Measurements from ENCODE around the gene KIF1A. TPM values are rescaled to one million over a fixed set of nuclear protein-coding genes. Genes with fewer than 3 reads are reported as not detected.

KIF1A gene
- total RNA-seq, 1 donor from 2014 or later, result 2.2 TPM

DNA sequence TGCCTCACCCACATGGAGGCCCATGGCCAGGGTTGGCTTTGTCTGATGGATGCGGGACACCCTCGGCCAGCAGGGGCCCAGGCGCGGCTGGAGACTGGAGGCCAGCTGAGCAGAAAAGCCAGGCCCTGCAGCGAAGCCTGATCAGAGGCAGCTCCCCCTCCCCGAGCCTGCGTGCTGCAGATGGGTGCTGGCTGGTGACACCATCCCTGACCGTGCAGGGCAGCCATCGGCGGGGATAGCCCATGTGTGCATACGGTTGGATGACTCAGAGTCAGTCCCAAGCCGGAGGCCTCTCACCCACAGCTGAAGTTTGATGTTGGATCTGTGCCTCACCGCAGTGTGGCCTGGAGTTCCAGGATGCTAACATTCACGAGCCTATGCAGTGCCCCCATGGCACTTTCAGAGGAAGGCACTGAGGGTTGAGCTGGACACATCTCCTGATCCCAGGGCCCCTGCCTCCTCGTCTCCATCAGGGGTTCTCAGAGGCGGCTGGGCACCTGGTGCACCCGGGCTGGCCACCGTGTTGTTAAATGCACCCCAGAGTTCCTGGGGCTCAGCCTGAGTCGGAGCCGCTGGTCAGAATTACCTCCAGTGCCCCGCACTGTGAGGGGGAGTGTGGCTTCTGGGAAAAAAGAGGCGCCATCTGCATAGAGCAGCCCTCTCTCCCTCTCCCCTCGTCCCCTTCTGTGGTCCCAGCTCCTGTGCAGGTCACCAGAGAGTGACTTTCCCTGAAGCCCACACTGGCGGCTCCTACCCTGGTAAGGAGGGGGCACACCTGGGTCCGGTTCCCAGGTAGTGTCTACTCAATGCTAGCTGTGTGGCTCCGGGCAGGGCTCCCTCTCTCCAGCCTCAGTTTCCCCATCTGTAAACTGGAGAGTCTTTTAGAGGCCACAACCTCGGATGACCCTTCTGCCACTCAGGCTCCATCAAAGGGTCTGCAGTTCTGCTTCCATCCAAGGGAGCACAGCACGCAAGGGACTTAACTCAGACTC lies 19.4 kb upstream of the KIF1A start:
- no peak for DNase-seq (ENCODE audit: low spot score)
- intact Hi-C loops (cut with micrococcal nuclease), result no loop called here
- Mint-ChIP-seq H3K27ac (no peak overlapping the region), H3K4me1 (ENCODE audit: low read depth) (no peaks in the 10 kb centered on the region), H3K4me3 (ENCODE audit: low read depth) (no peak overlapping the region), H3K36me3 (ENCODE audit: low read depth) (no peaks in the 10 kb centered on the region), H3K9me3 (peaks cover 6% of the 10 kb centered on the region), H3K27me3 (ENCODE audit: low read depth) (peaks cover 4% of the 10 kb centered on the region)

GRCh38 chr2:240837621-240838020 lies 17.6 kb upstream of the KIF1A start:
- Mint-ChIP-seq H3K9me3 (no peaks in the 10 kb centered on the region), H3K27me3 (ENCODE audit: low read depth) (peaks cover 2% of the 10 kb centered on the region), H3K4me3 (ENCODE audit: low read depth) (no peak overlapping the region), H3K27ac (no peak overlapping the region), H3K36me3 (ENCODE audit: low read depth) (no peaks in the 10 kb centered on the region), H3K4me1 (ENCODE audit: low read depth) (no peaks in the 10 kb centered on the region)
- intact Hi-C loops (cut with micrococcal nuclease), result no loop called here
- no peak for DNase-seq (ENCODE audit: low spot score)

- intact Hi-C loops (cut with micrococcal nuclease), result no loop called here
- Mint-ChIP-seq H3K27me3 (ENCODE audit: low read depth) (peaks cover 2% of the 10 kb centered on the region), H3K9me3 (no peaks in the 10 kb centered on the region), H3K27ac (no peak overlapping the region), H3K36me3 (ENCODE audit: low read depth) (no peaks in the 10 kb centered on the region), H3K4me1 (ENCODE audit: low read depth) (peaks cover under 1% of the 10 kb centered on the region), H3K4me3 (ENCODE audit: low read depth) (no peak overlapping the region)
- DNase-seq (ENCODE audit: low spot score), result no peak
Measured at GRCh38 chr2:240836781-240837467, 16.9 kb upstream of the KIF1A start.

DNA sequence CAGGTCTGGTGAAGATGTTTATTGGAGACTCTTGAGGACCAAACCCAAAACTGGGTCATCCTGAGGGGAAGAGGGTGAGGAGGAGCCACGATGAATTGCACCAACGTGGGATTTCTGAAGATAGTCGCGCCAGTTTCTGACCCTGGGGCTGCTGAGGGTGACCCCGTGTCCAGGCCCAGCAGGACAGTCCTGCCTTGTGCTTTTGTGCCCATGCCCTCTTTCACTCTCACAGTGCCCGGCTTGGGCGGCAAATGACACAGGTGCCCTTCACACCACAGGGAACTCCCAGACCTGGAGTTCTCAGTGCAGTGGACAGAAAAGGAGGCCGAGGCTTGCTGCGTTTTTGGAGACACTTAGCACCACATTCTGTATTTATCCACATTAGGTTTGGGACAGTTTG lies 15.5 kb upstream of the KIF1A start:
- Mint-ChIP-seq H3K4me1 (ENCODE audit: low read depth) (peaks cover 2% of the 10 kb centered on the region), H3K27ac (no peak overlapping the region), H3K4me3 (ENCODE audit: low read depth) (no peak overlapping the region), H3K27me3 (ENCODE audit: low read depth) (peaks cover 7% of the 10 kb centered on the region), H3K36me3 (ENCODE audit: low read depth) (no peaks in the 10 kb centered on the region), H3K9me3 (no peaks in the 10 kb centered on the region)
- DNase-seq (ENCODE audit: low spot score), result no peak
- intact Hi-C loops (cut with micrococcal nuclease), result no loop called here

DNA sequence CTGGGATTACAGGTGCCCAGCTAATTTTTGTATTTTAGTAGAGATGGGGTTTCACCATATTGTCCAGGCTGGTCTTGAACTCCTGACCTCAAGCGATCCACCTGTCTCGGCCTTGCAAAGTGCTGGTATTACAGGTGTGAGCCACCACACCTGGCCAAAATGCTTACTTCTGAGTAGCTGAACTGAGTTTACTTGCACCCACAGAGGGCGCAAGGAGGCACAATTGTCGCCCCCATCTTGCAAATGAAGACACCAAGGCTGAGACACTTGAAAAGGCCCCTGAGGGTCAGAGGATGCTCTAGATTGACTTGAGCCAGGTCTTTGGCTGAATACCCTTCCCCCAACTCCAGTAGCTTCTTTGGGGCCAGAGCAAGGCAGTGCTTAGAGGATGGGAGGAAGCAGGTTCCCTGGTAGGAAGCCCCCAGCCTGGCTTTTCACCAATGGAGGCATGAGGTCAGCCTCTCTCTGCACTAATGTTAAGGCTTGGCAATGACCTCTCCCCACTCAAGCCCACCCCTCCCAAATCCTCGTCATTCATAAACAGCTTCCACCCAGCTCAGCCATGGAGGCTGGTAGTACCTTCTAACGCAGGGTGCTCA lies 14.5 kb upstream of the KIF1A start:
- no peaks in the 10 kb centered on the region for H3K36me3 Mint-ChIP-seq (ENCODE audit: low read depth)
- no peak for DNase-seq (ENCODE audit: low spot score)
- no peaks in the 10 kb centered on the region for H3K9me3 Mint-ChIP-seq
- H3K4me1 Mint-ChIP-seq (ENCODE audit: low read depth), result peaks cover 2% of the 10 kb centered on the region
- H3K27ac Mint-ChIP-seq, result no peak overlapping the region
- H3K27me3 Mint-ChIP-seq (ENCODE audit: low read depth), result peaks cover 11% of the 10 kb centered on the region
- intact Hi-C loops (cut with micrococcal nuclease), result no loop called here
- no peak overlapping the region for H3K4me3 Mint-ChIP-seq (ENCODE audit: low read depth)

DNA sequence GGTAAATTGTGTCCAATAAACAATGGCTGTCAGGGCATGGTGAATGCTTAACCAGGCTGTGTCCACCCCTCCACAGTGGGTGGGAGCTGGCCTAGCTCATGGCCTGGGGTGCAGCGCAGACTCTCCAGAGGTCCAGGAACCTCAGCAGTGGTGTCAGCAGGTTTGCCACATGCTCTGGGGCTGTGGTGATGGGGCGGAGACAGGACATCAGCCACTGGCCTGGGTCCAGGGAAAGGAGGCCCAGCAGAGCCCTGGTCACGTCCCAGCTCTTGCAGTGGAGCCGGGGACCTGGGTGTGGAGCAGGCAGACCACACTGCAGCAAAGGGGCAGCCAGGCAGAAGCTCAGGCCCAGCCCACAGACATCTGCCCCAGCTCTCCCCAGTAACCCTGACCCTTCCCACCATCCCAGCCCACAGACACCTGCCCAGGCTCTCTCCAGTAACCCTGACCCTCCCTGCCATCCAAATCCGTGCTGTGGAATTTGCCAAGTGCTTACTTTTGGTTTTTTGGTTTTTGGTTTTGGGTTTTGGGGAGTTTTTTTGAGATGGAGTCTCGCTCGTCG lies 13.8 kb upstream of the KIF1A start:
- no peak for DNase-seq (ENCODE audit: low spot score)
- peaks cover 16% of the 10 kb centered on the region for H3K27me3 Mint-ChIP-seq (ENCODE audit: low read depth)
- no peak overlapping the region for H3K4me3 Mint-ChIP-seq (ENCODE audit: low read depth)
- peaks cover 2% of the 10 kb centered on the region for H3K4me1 Mint-ChIP-seq (ENCODE audit: low read depth)
- H3K9me3 Mint-ChIP-seq, result no peaks in the 10 kb centered on the region
- H3K27ac Mint-ChIP-seq, result no peak overlapping the region
- H3K36me3 Mint-ChIP-seq (ENCODE audit: low read depth), result no peaks in the 10 kb centered on the region
- intact Hi-C loops (cut with micrococcal nuclease), result no loop called here

DNA sequence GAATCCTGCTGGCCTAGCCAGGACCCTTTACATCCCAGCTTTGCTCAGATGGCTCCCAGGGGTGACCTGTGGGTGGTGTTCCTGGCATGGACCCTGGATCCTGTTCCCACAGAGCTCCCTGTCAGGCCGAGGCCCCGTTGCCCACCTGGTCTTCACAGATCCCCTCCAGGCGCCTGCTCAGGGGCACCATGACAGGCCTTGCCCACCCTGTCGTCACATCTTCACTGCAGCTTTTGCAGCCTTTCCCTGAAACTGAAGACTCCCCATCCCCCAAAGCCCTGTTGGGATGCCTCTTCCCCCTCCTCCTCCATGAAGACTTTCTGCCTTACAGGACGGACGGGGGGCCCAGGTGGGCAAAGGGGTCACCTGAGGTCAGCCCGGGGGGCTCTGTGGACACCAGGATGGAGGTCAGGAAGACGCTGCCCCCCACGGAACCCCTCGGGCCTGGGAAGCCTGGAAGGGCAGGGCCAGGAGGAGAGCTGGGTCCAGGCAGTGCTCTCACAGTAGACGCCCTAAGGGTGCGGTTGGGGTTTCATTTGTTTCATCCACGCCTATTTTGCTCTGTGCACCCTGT lies 13.0 kb upstream of the KIF1A start:
- Mint-ChIP-seq H3K9me3 (no peaks in the 10 kb centered on the region), H3K27me3 (ENCODE audit: low read depth) (peaks cover 16% of the 10 kb centered on the region), H3K27ac (no peak overlapping the region), H3K4me1 (ENCODE audit: low read depth) (peaks cover 2% of the 10 kb centered on the region), H3K4me3 (ENCODE audit: low read depth) (no peak overlapping the region), H3K36me3 (ENCODE audit: low read depth) (no peaks in the 10 kb centered on the region)
- intact Hi-C loops (cut with micrococcal nuclease), result loop anchor here (1.0 kb wide), 1 partner anchor 267 kb away; no protein-coding TSS in a partner anchor
- no peak for DNase-seq (ENCODE audit: low spot score)

DNA sequence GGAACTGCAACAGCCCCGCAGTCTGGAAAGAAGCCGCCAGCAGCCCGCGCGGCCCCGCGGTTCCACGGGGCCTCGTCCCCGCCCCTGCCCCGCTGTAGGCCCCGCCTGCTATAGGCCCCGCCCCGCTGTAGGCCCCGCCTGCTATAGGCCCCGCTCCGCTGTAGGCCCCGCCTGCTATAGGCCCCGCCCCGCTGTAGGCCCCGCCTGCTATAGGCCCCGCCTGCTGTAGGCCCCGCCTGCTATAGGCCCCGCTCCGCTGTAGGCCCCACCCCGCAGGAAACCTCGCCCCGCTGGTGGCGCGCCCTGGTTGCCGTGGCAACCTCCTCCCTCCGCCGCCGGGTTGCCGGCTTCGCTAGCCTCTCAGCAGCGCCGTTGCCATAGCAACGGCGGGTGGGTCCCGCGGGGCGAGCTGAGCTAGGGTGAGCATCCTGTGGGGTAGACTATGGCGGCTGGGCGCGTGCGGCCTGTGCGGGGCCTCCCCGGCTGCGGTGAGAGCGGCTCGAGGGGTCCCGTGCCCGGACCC lies 12.2 kb upstream of the KIF1A start:
- H3K27ac Mint-ChIP-seq, result no peak overlapping the region
- no peaks in the 10 kb centered on the region for H3K36me3 Mint-ChIP-seq (ENCODE audit: low read depth)
- no peak overlapping the region for H3K4me3 Mint-ChIP-seq (ENCODE audit: low read depth)
- no peaks in the 10 kb centered on the region for H3K9me3 Mint-ChIP-seq
- peaks cover 16% of the 10 kb centered on the region for H3K27me3 Mint-ChIP-seq (ENCODE audit: low read depth)
- intact Hi-C loops (cut with micrococcal nuclease), result loop anchor here (1.0 kb wide), 1 partner anchor 266 kb away; no protein-coding TSS in a partner anchor
- peak; percentile 97 for DNase-seq (ENCODE audit: low spot score)
- peaks cover 2% of the 10 kb centered on the region for H3K4me1 Mint-ChIP-seq (ENCODE audit: low read depth)

DNA sequence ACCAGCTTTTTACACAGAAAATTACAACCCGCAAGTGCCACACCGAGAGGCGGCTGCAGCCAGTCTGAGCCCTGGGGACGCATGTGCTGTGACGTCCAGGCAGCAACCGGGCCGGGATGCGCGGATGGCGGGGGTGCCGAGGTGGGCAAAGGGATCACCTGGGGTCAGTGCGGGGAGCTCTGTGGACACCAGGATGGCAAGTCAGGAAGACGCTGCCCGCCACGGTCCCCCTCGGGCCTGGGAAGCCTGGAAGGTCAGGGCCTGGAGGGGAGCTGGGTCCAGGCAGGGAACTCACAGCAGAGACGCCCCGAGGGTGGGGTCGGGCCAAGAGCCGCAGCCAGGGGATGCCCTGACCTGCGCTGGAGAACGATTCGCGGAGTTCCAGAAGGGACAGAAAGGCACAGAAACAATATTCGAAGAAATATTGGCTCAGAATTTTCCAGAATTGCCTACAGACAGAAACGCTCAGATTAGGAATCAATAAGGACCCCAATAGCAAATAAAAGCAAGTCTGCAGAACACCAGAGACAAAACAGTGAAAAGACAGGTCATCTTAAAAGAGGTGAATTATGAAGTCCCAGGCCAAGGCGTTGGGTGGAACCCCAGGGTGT lies 11.7 kb upstream of the KIF1A start:
- Mint-ChIP-seq H3K27ac (no peak overlapping the region), H3K9me3 (no peaks in the 10 kb centered on the region), H3K4me1 (ENCODE audit: low read depth) (peaks cover 2% of the 10 kb centered on the region), H3K4me3 (ENCODE audit: low read depth) (peak overlapping the region; percentile 56), H3K27me3 (ENCODE audit: low read depth) (peaks cover 18% of the 10 kb centered on the region), H3K36me3 (ENCODE audit: low read depth) (no peaks in the 10 kb centered on the region)
- DNase-seq (ENCODE audit: low spot score), result no peak
- intact Hi-C loops (cut with micrococcal nuclease), result loop anchor here (1.0 kb wide), 1 partner anchor 265 kb away; no protein-coding TSS in a partner anchor

GRCh38 chr2:240825476-240825875 lies 5.5 kb upstream of the KIF1A start:
- H3K4me1 Mint-ChIP-seq (ENCODE audit: low read depth), result peaks cover 4% of the 10 kb centered on the region
- H3K4me3 Mint-ChIP-seq (ENCODE audit: low read depth), result no peak overlapping the region
- intact Hi-C loops (cut with micrococcal nuclease), result no loop called here
- H3K9me3 Mint-ChIP-seq, result no peaks in the 10 kb centered on the region
- H3K27me3 Mint-ChIP-seq (ENCODE audit: low read depth), result peaks cover 62% of the 10 kb centered on the region
- H3K27ac Mint-ChIP-seq, result no peak overlapping the region
- DNase-seq (ENCODE audit: low spot score), result no peak
- H3K36me3 Mint-ChIP-seq (ENCODE audit: low read depth), result no peaks in the 10 kb centered on the region

DNA sequence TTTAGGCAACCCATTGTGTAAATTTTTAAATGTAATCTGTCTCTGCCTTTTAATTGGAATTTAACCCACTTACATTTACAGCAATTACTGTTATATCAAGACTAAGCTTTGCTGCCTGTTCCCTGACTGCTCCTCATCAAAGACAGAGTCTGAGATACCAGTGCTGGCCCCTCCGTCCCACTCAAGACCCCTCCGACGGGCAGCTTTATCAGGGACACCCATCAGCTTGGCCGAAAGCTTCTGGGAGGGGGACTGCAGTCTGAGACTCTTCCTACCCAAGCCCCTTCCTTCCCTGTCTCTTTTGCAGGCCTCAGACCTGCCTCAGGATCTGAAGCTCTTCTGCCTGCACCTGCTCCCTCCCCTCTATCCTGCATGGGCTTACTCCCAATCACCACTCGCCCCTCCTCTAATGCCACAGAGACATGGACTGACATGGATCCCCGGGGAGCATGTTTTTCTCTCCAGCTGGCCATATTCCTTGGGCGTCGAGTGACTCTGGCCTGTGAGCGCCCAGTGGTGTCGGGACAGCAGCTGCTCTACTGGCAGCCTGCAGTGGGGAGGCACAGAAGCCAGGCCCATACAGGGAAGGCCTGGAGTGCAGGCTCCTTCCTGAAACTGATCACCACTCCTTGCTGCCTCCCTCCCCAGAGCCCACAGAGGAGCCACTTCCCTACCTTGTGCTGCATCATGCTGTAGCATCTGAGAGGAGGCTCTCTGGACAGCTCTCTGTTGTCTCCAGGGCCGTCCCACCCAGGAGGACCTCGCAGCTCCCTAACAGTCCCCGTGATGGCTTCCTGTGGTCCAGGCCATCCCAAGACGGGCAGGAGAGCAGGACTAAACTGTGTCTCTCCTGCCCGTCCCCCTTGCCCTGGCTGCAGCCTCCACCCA lies 3.7 kb upstream of the KIF1A start:
- no peak overlapping the region for H3K27ac Mint-ChIP-seq
- H3K27me3 Mint-ChIP-seq (ENCODE audit: low read depth), result peaks cover 52% of the 10 kb centered on the region
- intact Hi-C loops (cut with micrococcal nuclease), result no loop called here
- no peaks in the 10 kb centered on the region for H3K36me3 Mint-ChIP-seq (ENCODE audit: low read depth)
- H3K9me3 Mint-ChIP-seq, result no peaks in the 10 kb centered on the region
- H3K4me3 Mint-ChIP-seq (ENCODE audit: low read depth), result no peak overlapping the region
- DNase-seq (ENCODE audit: low spot score), result no peak
- peaks cover 4% of the 10 kb centered on the region for H3K4me1 Mint-ChIP-seq (ENCODE audit: low read depth)

Measured in activated T-helper 2 cell treated with anti-CD3 and anti-CD28 coated beads, Interferon-gamma antibody, Interleukin-2, Interleukin-4, amounts not matched to agents 10 μg/mL and 5 μg/mL and 100 μg/mL, durations not matched to agents 14 hours and 24 hours and 36 hours (primary cell).